ENCODE data around the gene EIF2AK3. TPM values are rescaled to one million over a fixed set of nuclear protein-coding genes. Genes with fewer than 3 reads are reported as not detected.
"Not testable (repeated sequence)": the region's sequence is repeated elsewhere in the genome, so short reads cannot be mapped to it uniquely, and the experiment has no call there.

Gene EIF2AK3
- total RNA-seq, 2 donors from 2014 or later = 21.6 to 21.8 TPM

GRCh38 chr2:88626171-88627054, 851 bp downstream of the EIF2AK3 start:
- H3K4me1 Mint-ChIP-seq (ENCODE audit: low read depth) = peaks cover 9% of the 10 kb centered on the region
- DNase-seq (peak; percentile 67 to 76), ATAC-seq (replicated peaks in 1 of 2) (peak; percentile 2 to 15)
- H3K9me3 Mint-ChIP-seq = no peaks in the 10 kb centered on the region
- peaks cover 2 to 3% of the 10 kb centered on the region in 2 donors for H3K36me3 Mint-ChIP-seq (ENCODE audit: insufficient read depth in 2 of 2)
- H3K27ac Mint-ChIP-seq = peak overlapping the region; percentile 89
- H3K4me3 Mint-ChIP-seq = peak overlapping the region; percentile 84 to 93
- H3K27me3 Mint-ChIP-seq (ENCODE audit: low read depth) = no peaks in the 10 kb centered on the region

- no peaks in the 10 kb centered on the region for H3K27me3 Mint-ChIP-seq (ENCODE audit: low read depth)
- H3K4me3 Mint-ChIP-seq = no peak overlapping the region
- H3K36me3 Mint-ChIP-seq (ENCODE audit: insufficient read depth in 2 of 2) = peaks cover 2 to 3% of the 10 kb centered on the region in 2 donors
- peaks cover 22% of the 10 kb centered on the region for H3K4me1 Mint-ChIP-seq (ENCODE audit: low read depth)
- H3K9me3 Mint-ChIP-seq = no peaks in the 10 kb centered on the region
- DNase-seq = no peak
- ATAC-seq (replicated peaks in 1 of 2) = no peak
- no peak overlapping the region for H3K27ac Mint-ChIP-seq
These were observed 2.8 kb downstream of the EIF2AK3 start for GRCh38 chr2:88624477-88624876.

- ATAC-seq (replicated peaks in 1 of 2); H3K4me3 Mint-ChIP-seq; DNase-seq; H3K27me3 Mint-ChIP-seq (ENCODE audit: low read depth); H3K9me3 Mint-ChIP-seq; H3K36me3 Mint-ChIP-seq (ENCODE audit: insufficient read depth in 2 of 2); H3K27ac Mint-ChIP-seq: not testable (repeated sequence)
- H3K4me1 Mint-ChIP-seq (ENCODE audit: low read depth) = peaks cover 23% of the 10 kb centered on the region
These were observed 3.3 kb downstream of the EIF2AK3 start for GRCh38 chr2:88623831-88624465.

GRCh38 chr2:88622307-88622706, 5.0 kb downstream of the EIF2AK3 start:
- Mint-ChIP-seq H3K4me1 (ENCODE audit: low read depth) (peaks cover 30% of the 10 kb centered on the region), H3K27me3 (ENCODE audit: low read depth) (no peaks in the 10 kb centered on the region), H3K36me3 (ENCODE audit: insufficient read depth in 2 of 2) (peaks cover 2% of the 10 kb centered on the region in 2 donors), H3K4me3 (no peak overlapping the region), H3K27ac (no peak overlapping the region), H3K9me3 (no peaks in the 10 kb centered on the region)
- ATAC-seq (replicated peaks in 1 of 2) = no peak
- no peak for DNase-seq

GRCh38 chr2:88621432-88621831, 5.8 kb downstream of the EIF2AK3 start:
- H3K36me3 Mint-ChIP-seq (ENCODE audit: insufficient read depth in 2 of 2) = peaks cover 0 to 1% of the 10 kb centered on the region in 2 donors
- DNase-seq (no peak), ATAC-seq (replicated peaks in 1 of 2) (no peak)
- H3K27ac Mint-ChIP-seq = no peak overlapping the region
- no peaks in the 10 kb centered on the region for H3K9me3 Mint-ChIP-seq
- H3K4me1 Mint-ChIP-seq (ENCODE audit: low read depth) = peaks cover 35% of the 10 kb centered on the region
- H3K27me3 Mint-ChIP-seq (ENCODE audit: low read depth) = no peaks in the 10 kb centered on the region
- H3K4me3 Mint-ChIP-seq = no peak overlapping the region

GRCh38 chr2:88620015-88620414, 7.2 kb downstream of the EIF2AK3 start:
- no peak for ATAC-seq (replicated peaks in 1 of 2)
- no peak overlapping the region for H3K4me3 Mint-ChIP-seq
- H3K9me3 Mint-ChIP-seq = no peaks in the 10 kb centered on the region
- DNase-seq = no peak
- peaks cover 35% of the 10 kb centered on the region for H3K4me1 Mint-ChIP-seq (ENCODE audit: low read depth)
- H3K27me3 Mint-ChIP-seq (ENCODE audit: low read depth) = no peaks in the 10 kb centered on the region
- no peaks in the 10 kb centered on the region for H3K36me3 Mint-ChIP-seq (ENCODE audit: insufficient read depth in 2 of 2)
- no peak overlapping the region for H3K27ac Mint-ChIP-seq

GRCh38 chr2:88615822-88616221, 11.4 kb downstream of the EIF2AK3 start:
- ATAC-seq (replicated peaks in 1 of 2) (no peak), DNase-seq (no peak)
- Mint-ChIP-seq H3K4me3 (no peak overlapping the region), H3K9me3 (no peaks in the 10 kb centered on the region), H3K27ac (no peak overlapping the region), H3K27me3 (ENCODE audit: low read depth) (no peaks in the 10 kb centered on the region), H3K36me3 (ENCODE audit: insufficient read depth in 2 of 2) (no peaks in the 10 kb centered on the region), H3K4me1 (ENCODE audit: low read depth) (peaks cover 35% of the 10 kb centered on the region)

- ATAC-seq (replicated peaks in 1 of 2) (no peak), DNase-seq (no peak)
- H3K27me3 Mint-ChIP-seq (ENCODE audit: low read depth) = no peaks in the 10 kb centered on the region
- no peaks in the 10 kb centered on the region for H3K9me3 Mint-ChIP-seq
- H3K4me3 Mint-ChIP-seq = no peak overlapping the region
- H3K4me1 Mint-ChIP-seq (ENCODE audit: low read depth) = peaks cover 23% of the 10 kb centered on the region
- no peaks in the 10 kb centered on the region for H3K36me3 Mint-ChIP-seq (ENCODE audit: insufficient read depth in 2 of 2)
- no peak overlapping the region for H3K27ac Mint-ChIP-seq
These were observed 12.6 kb downstream of the EIF2AK3 start for GRCh38 chr2:88614497-88615157.

- H3K4me1 Mint-ChIP-seq (ENCODE audit: low read depth) = peaks cover 17% of the 10 kb centered on the region
- H3K4me3 Mint-ChIP-seq = no peak overlapping the region
- no peaks in the 10 kb centered on the region for H3K27me3 Mint-ChIP-seq (ENCODE audit: low read depth)
- H3K9me3 Mint-ChIP-seq = no peaks in the 10 kb centered on the region
- H3K36me3 Mint-ChIP-seq (ENCODE audit: insufficient read depth in 2 of 2) = no peaks in the 10 kb centered on the region
- no peak for ATAC-seq (replicated peaks in 1 of 2)
- DNase-seq = no peak
- no peak overlapping the region for H3K27ac Mint-ChIP-seq
These were observed 13.3 kb downstream of the EIF2AK3 start for GRCh38 chr2:88613921-88614320.

GRCh38 chr2:88608184-88608583, 19.1 kb downstream of the EIF2AK3 start:
- no peaks in the 10 kb centered on the region for H3K9me3 Mint-ChIP-seq
- peaks cover 4% of the 10 kb centered on the region for H3K4me1 Mint-ChIP-seq (ENCODE audit: low read depth)
- no peaks in the 10 kb centered on the region for H3K36me3 Mint-ChIP-seq (ENCODE audit: insufficient read depth in 2 of 2)
- DNase-seq = no peak
- no peaks in the 10 kb centered on the region for H3K27me3 Mint-ChIP-seq (ENCODE audit: low read depth)
- H3K4me3 Mint-ChIP-seq = no peak overlapping the region
- H3K27ac Mint-ChIP-seq = no peak overlapping the region
- no peak for ATAC-seq (replicated peaks in 1 of 2)

GRCh38 chr2:88607416-88607815, 19.8 kb downstream of the EIF2AK3 start:
- Mint-ChIP-seq H3K36me3 (ENCODE audit: insufficient read depth in 2 of 2) (no peaks in the 10 kb centered on the region), H3K4me3 (no peak overlapping the region), H3K27ac (no peak overlapping the region), H3K27me3 (ENCODE audit: low read depth) (no peaks in the 10 kb centered on the region), H3K4me1 (ENCODE audit: low read depth) (peaks cover 4% of the 10 kb centered on the region), H3K9me3 (no peaks in the 10 kb centered on the region)
- DNase-seq (no peak), ATAC-seq (replicated peaks in 1 of 2) (no peak)

GRCh38 chr2:88606371-88607030, 20.8 kb downstream of the EIF2AK3 start:
- H3K27ac Mint-ChIP-seq = no peak overlapping the region
- H3K27me3 Mint-ChIP-seq (ENCODE audit: low read depth) = no peaks in the 10 kb centered on the region
- H3K36me3 Mint-ChIP-seq (ENCODE audit: insufficient read depth in 2 of 2) = no peaks in the 10 kb centered on the region
- ATAC-seq (replicated peaks in 1 of 2) (no peak), DNase-seq (no peak)
- H3K4me3 Mint-ChIP-seq = no peak overlapping the region
- peaks cover 4% of the 10 kb centered on the region for H3K4me1 Mint-ChIP-seq (ENCODE audit: low read depth)
- no peaks in the 10 kb centered on the region for H3K9me3 Mint-ChIP-seq

- Mint-ChIP-seq H3K27ac (no peak overlapping the region), H3K4me1 (ENCODE audit: low read depth) (peaks cover 21% of the 10 kb centered on the region), H3K36me3 (ENCODE audit: insufficient read depth in 2 of 2) (no peaks in the 10 kb centered on the region), H3K4me3 (no peak overlapping the region), H3K9me3 (no peaks in the 10 kb centered on the region), H3K27me3 (ENCODE audit: low read depth) (no peaks in the 10 kb centered on the region)
- DNase-seq = no peak
- ATAC-seq (replicated peaks in 1 of 2) = no peak
These were observed 24.1 kb downstream of the EIF2AK3 start for GRCh38 chr2:88603146-88603545.

All from activated T-cell treated with anti-CD3 and anti-CD28 coated beads, Interleukin-2, amount 50 U/mL, for 72 hours (primary cell).